ENCODE results near the gene GTF2I. TPM values are rescaled to one million over a fixed set of nuclear protein-coding genes. Genes with fewer than 3 reads are reported as not detected.
"Not testable (repeated sequence)": the region's sequence is repeated elsewhere in the genome, so short reads cannot be mapped to it uniquely, and the experiment has no call there.

Gene GTF2I
- polyA plus RNA-seq, 2 of the 4 experiments (the other 2 are of a cell fraction) = 107 to 144 TPM

DNA sequence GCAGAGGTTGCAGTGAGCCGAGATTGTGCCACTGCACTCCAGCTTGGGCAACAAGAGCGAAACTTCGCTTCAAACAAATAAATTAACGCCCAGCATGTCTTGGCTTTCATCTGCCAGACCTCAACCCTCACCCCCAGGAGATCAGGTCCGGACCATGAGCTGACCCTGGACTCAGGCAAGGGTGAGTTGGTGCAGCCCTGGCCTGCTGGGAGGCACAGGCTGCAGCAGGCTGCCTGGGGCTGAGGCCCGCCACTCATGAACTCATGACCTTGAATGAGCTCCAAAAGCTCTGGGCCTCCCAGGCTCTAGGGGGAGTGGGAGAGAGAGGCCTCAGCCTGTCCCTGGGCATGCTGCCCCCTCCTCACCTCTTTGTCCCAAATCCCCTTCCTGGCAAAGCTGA, 114.6 kb downstream of the GTF2I start:
- POLR2A ChIA-PET, CTCF ChIA-PET, H3K27ac ChIP-seq, H3K4me3 ChIP-seq, H3K9me3 ChIP-seq, H3K4me2 ChIP-seq, H3K4me1 ChIP-seq, FAIRE-seq: not testable (repeated sequence)
- 88% methylated on average over 6 of the region's 6 CpGs for WGBS (ENCODE audit: missing lambda C conversion rate)
- ATAC-seq (peak; percentile 12 to 25; a peak in 2 of 6 replicates), DNase-seq (ENCODE audit: low read depth in 1 of 2, low spot score in 1 of 2) (peak in 1 of 2 experiments; percentile 0)

DNA sequence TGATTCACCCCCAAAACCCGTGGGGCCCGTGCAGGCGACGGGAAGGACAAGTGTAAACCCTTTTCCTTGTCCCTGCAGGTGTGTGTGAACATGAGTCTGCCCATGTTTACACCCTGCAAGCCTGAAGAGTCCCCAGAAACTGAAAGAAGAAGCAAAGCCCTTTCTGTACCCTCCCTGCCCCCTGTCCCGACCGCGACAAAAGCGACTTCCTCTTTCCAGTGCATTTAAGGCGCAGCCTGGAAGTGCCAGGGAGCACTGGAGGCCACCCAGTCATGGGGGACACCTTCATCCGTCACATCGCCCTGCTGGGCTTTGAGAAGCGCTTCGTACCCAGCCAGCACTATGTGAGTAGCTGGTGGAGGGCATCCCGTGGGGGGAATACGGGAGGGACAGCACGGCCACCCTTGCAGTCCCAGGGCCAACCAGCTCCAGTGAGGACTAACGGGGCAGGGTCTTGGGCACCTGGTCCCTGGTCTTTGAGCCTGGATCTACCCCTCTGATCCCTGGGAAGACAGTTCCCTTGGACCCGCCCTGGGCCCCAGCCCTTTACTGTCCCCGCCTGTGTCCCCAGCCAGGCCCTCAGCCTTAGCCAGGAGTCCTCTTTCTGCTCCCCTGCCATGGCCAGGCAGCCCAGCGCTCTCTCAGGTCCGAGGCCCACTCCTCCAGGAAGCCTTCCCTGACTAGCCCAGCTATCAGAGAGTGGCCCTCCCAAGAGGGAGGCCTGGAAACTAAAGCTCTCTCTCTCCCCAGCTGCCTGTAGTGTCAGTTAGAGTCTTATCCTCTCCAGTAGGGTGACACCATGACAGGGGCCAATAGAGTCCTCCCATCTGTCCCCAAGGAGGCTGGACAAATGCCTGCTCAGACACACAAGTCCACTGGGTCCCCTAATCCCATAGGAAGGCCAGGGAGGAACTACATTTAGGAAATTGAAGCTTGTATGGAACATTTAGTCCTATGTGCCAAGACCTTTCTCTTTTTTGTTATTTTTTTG, 116.5 kb downstream of the GTF2I start, which contains the start of gene NCF1:
Gene NCF1 (plus strand): TSS at position 252 of the 991 bp plus-strand sequence. CDS start 21 bp downstream, at position 273.
- H3K27ac ChIP-seq; POLR2A ChIA-PET; CTCF ChIA-PET; H3K9me3 ChIP-seq; H3K4me3 ChIP-seq; H3K4me2 ChIP-seq; DNase-seq (ENCODE audit: low read depth in 1 of 2, low spot score in 1 of 2); H3K4me1 ChIP-seq; FAIRE-seq: not testable (repeated sequence)
- WGBS (ENCODE audit: missing lambda C conversion rate) = no CpG with 5 or more reads among the region's 21 CpGs
- ATAC-seq = peak; percentile 41 to 66; a peak in 5 of 6 replicates

DNA sequence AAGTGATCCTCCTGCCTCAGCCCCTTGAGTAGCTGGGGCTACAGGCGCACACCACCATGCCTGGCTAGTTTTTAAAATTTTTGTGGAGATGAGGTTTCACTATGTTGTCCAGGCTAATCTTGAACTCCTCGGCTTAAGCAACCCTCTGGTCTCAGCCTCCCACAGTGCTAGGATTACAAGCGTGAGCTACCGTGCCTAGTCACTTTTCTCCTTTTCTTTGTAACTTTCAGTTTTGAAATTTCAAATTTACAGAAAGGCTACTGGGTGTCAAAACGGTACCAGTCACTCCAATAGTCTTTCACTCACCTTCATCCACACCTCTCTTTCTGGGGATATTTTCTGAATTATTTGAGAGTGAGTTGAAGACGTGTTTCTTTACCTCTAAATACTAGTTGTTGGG, 117.6 kb downstream of the GTF2I start:
- no CpG with 5 or more reads among the region's 6 CpGs for WGBS (ENCODE audit: missing lambda C conversion rate)
- POLR2A ChIA-PET; H3K4me3 ChIP-seq; FAIRE-seq; ATAC-seq; H3K27ac ChIP-seq; H3K4me2 ChIP-seq; H3K4me1 ChIP-seq; CTCF ChIA-PET; DNase-seq (ENCODE audit: low read depth in 1 of 2, low spot score in 1 of 2); H3K9me3 ChIP-seq: not testable (repeated sequence)

DNA sequence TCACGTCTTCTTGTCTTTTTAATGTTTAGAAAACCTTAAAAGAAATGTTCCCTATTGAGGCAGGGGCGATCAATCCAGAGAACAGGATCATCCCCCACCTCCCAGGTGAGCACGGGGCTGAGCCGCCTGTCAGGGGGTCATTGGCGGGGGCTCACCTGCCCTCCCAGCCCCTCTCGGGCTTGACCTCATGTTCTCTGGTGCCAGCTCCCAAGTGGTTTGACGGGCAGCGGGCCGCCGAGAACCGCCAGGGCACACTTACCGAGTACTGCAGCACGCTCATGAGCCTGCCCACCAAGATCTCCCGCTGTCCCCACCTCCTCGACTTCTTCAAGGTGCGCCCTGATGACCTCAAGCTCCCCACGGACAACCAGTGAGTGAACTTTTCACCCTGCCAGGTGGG, 121.5 kb downstream of the GTF2I start:
- H3K4me1 ChIP-seq; POLR2A ChIA-PET; H3K4me2 ChIP-seq; ATAC-seq; CTCF ChIA-PET; DNase-seq (ENCODE audit: low read depth in 1 of 2, low spot score in 1 of 2); H3K9me3 ChIP-seq; H3K4me3 ChIP-seq; FAIRE-seq; H3K27ac ChIP-seq: not testable (repeated sequence)
- 94% methylated on average over 6 of the region's 17 CpGs for WGBS (ENCODE audit: missing lambda C conversion rate)

DNA sequence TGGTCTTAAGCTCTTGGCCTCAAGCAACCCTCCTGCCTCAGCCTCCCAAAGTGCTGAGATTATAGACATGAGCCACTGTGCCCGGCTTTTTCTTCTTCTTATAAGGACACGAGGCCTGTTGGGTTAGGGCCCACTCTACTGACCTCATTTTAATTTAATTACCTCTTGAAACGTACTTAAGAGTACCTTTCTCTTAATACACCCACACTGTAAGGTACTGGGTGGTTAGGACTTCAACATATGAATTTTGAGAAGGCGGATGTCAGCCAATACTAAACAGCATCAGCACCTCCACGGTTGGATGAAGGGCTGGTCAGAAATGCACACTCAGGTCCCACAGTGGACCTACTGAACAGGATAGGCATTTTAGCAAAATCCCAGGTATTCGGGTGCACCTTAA, 124.2 kb downstream of the GTF2I start:
- CTCF ChIA-PET, FAIRE-seq: not testable (repeated sequence)
- WGBS (ENCODE audit: missing lambda C conversion rate) = 71% methylated on average over 4 of the region's 6 CpGs

DNA sequence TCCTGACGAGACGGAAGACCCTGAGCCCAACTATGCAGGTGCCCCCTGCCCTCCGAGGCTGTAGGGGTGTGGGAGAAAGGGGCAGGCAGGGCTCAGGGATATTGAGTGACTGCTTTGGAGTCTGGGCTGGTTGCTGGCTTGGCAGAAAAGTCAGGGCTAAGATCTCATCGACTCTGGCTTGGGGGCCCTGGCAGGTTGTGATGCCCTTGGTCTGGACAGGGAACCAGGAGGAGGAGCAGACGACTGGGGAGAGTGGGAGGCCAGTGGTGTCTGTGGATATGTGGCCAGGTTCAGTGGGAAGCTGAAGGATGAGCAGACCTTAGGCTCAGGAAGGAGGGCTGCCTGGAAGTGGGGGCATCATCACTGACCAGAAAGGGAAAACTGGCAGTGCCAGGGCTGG, 126.1 kb downstream of the GTF2I start:
- ATAC-seq; DNase-seq (ENCODE audit: low read depth in 1 of 2, low spot score in 1 of 2); FAIRE-seq; H3K4me1 ChIP-seq; H3K4me2 ChIP-seq; POLR2A ChIA-PET; H3K9me3 ChIP-seq; H3K27ac ChIP-seq; H3K4me3 ChIP-seq; CTCF ChIA-PET: not testable (repeated sequence)
- WGBS (ENCODE audit: missing lambda C conversion rate) = 61% methylated on average over 4 of the region's 5 CpGs

More for the DNA sequence above, 124.2 kb downstream of the GTF2I start:
- H3K4me2 ChIP-seq; POLR2A ChIA-PET; H3K9me3 ChIP-seq; H3K4me3 ChIP-seq; H3K4me1 ChIP-seq; ATAC-seq; H3K27ac ChIP-seq; DNase-seq (ENCODE audit: low read depth in 1 of 2, low spot score in 1 of 2): not testable (repeated sequence)

DNA sequence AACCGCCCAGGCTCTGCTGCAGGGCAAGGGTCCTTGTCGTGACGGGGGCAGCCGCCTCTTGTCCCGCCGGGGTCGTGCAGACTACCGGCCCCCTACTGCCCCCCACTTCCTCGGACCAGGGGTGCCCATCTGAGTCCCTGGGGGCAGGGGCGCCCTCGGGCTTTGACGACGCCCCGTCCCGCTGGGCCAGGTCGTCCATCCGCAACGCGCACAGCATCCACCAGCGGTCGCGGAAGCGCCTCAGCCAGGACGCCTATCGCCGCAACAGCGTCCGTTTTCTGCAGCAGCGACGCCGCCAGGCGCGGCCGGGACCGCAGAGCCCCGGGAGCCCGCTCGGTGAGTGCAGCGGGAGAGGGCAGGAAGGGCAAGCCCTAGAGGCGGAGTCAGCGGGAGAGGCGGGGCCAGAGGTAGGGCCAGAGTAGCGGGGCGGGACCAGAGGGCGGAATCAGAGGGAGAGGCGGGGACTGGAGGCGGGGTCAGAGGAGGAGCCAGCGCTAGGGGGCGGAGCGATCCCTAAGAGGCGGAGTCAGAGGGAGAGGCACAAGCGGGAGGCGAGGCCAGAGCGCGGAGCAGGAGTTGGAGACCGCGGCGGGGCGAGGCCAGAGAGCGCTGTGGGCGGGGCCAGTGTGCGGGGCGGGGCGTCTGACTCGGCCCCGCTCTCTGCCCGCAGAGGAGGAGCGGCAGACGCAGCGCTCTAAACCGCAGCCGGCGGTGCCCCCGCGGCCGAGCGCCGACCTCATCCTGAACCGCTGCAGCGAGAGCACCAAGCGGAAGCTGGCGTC, 131.0 kb downstream of the GTF2I start:
- Histone ChIP-seq H3K27ac (peak overlapping the region in 1 of 2 experiments; percentile 70; a peak in 2 of 6 replicates), H3K4me3 (peak overlapping the region; percentile 34; the same call in 2 of the 3 replicates), H3K4me2 (peak overlapping the region; percentile 38; the same call in 1 of the 3 replicates)
- peak; percentile 30; the same call in 1 of the 2 replicates for TF ChIP-seq POLR2A (IDR thresholded peaks at IDR 0.05; ENCODE audit: low read length)
- ATAC-seq = peak; percentile 91 to 97
- CTCF ChIA-PET, POLR2A ChIA-PET, FAIRE-seq, H3K4me1 ChIP-seq, H3K9me3 ChIP-seq: not testable (repeated sequence)
- WGBS (ENCODE audit: missing lambda C conversion rate) = no CpG with 5 or more reads among the region's 82 CpGs
- peak in 1 of 2 experiments; percentile 89 for DNase-seq (ENCODE audit: low read depth in 1 of 2, low spot score in 1 of 2)

DNA sequence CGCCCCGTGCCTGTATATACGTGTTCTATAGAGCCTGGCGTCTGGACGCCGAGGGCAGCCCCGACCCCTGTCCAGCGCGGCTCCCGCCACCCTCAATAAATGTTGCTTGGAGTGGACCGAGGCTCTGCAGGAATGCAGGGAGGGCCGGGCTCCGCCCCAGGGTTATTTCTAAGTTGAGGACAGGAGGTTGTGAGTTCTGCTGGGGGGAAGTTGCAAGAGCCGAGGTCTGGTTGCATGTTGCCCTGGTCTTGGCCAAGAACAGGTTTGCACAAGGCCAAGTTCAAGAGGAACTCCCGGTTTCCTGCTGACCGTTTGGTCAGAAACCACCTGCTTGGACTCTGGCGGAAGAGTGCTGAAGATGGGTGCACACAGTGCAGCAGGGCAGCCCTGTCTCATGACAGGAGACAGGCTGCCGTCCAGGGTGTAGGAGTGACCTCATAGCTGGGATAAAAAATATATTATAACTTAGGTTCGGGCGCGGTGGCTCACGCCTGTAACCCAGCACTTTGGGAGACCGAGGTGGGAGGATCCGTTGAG, 131.8 kb downstream of the GTF2I start:
- H3K4me3 ChIP-seq; FAIRE-seq; H3K4me1 ChIP-seq; H3K4me2 ChIP-seq; H3K9me3 ChIP-seq; H3K27ac ChIP-seq; POLR2A ChIA-PET; CTCF ChIA-PET; DNase-seq (ENCODE audit: low read depth in 1 of 2, low spot score in 1 of 2): not testable (repeated sequence)
- no CpG with 5 or more reads among the region's 24 CpGs for WGBS (ENCODE audit: missing lambda C conversion rate)
- ATAC-seq = peak; percentile 26 to 58

DNA sequence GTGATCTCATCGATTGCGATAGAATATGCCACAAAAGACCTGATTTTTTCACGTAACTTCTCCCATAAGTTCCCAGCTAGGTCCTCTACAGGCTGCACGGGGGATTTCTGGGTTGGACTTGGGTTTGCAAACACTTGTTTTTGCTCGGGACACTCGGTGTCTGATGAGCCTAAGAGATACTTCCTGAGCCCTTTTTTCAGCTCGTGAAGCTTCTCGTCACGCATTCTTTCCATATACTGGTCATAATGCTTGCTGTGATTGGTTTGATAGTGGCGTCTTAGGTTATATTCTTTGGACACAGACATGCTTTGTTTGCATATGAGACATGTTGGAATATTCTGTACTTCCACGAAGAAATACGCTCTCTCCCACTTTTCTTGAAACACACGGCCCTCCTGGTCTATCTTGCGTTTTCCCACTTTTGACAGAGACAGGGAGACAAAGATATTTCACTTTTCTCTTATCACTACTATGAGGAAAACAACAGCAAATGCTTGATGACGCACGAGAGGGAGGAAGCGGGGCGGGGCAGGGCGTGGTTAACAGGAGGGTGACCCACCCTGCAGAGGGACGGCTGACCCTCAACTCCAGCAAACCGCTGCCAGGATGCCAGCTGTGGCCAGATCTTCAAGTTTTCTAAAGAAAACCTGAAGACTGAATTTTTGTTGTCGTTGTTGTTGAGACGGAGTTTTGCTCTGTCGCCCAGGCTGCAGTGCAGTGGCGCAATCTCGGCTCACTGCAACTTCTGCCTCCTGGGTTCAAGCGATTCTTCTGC, 140.5 kb downstream of the GTF2I start:
- CTCF ChIA-PET, FAIRE-seq, POLR2A ChIA-PET, H3K9me3 ChIP-seq, H3K4me3 ChIP-seq, H3K4me1 ChIP-seq: not testable (repeated sequence)
- H3K27ac ChIP-seq = peak overlapping the region in 1 of 2 experiments; percentile 39; a peak in 1 of 6 replicates
- DNase-seq (ENCODE audit: low read depth in 1 of 2, low spot score in 1 of 2) (peak in 1 of 2 experiments; percentile 18), ATAC-seq (peak; percentile 56 to 59; a peak in 5 of 6 replicates)
- H3K4me2 ChIP-seq = 0 out of 3 replicates have a peak overlapping the region, but pooled peaks have one; percentile 21
- WGBS (ENCODE audit: missing lambda C conversion rate) = 45% methylated on average over 15 of the region's 27 CpGs

Data from A549 (cell line).